ENCODE measurements around the gene ATIC. TPM values are rescaled to one million over a fixed set of nuclear protein-coding genes. Genes with fewer than 3 reads are reported as not detected.

The ATIC gene
- total RNA-seq, 4 donors from 2014 or later: 20.5 to 57.6 (median 29.8) TPM

- intact Hi-C loops (cut with DNase I; ENCODE audit: low total_unique reads): no loop called here
- no peaks in the 10 kb centered on the region for H3K4me1 ChIP-seq
- no peaks in the 10 kb centered on the region for H3K36me3 ChIP-seq
- H3K4me3 ChIP-seq: no peak overlapping the region
- DNase-seq: no peak
- no peak overlapping the region for H3K27ac ChIP-seq
- H3K27me3 ChIP-seq: no peaks in the 10 kb centered on the region
- TF ChIP-seq POLR2A (IDR thresholded peaks at IDR 0.05) (no peak), CTCF (IDR thresholded peaks at IDR 0.05) (no peak)
- H3K9me3 ChIP-seq: no peaks in the 10 kb centered on the region
Observed at GRCh38 chr2:215275824-215276223, 36.0 kb upstream of the ATIC start.

GRCh38 chr2:215277944-215278343, 33.9 kb upstream of the ATIC start:
- Histone ChIP-seq H3K9me3 (no peaks in the 10 kb centered on the region), H3K36me3 (no peaks in the 10 kb centered on the region), H3K27ac (no peak overlapping the region), H3K4me1 (no peaks in the 10 kb centered on the region), H3K4me3 (no peak overlapping the region), H3K27me3 (no peaks in the 10 kb centered on the region)
- intact Hi-C loops (cut with DNase I; ENCODE audit: low total_unique reads): no loop called here
- TF ChIP-seq CTCF (IDR thresholded peaks at IDR 0.05) (no peak), POLR2A (IDR thresholded peaks at IDR 0.05) (no peak)
- no peak for DNase-seq

DNA sequence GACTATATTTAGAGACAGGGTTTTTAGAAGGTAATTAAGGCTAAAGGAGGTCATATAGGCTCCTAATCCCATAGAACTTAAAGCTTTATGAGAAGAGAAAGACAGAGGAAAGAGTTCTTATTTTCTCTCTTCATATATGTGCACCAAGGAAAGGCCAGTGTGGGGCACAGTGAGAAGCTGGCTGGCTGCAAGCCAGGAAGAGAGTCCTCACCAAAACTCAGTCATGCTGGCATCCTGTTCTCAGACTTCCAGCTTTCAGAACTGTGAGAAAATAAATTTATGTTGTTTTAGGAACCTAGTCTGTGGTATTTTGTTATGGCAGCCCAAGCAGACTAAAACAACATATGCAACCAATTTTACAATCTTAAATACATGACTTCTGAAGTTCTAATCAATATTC, 31.5 kb upstream of the ATIC start:
- intact Hi-C loops (cut with DNase I; ENCODE audit: low total_unique reads): no loop called here
- no peaks in the 10 kb centered on the region for H3K4me1 ChIP-seq
- H3K27me3 ChIP-seq: no peaks in the 10 kb centered on the region
- no peaks in the 10 kb centered on the region for H3K9me3 ChIP-seq
- TF ChIP-seq POLR2A (IDR thresholded peaks at IDR 0.05) (no peak), CTCF (IDR thresholded peaks at IDR 0.05) (no peak)
- H3K4me3 ChIP-seq: no peak overlapping the region
- no peak for DNase-seq
- H3K27ac ChIP-seq: no peak overlapping the region
- no peaks in the 10 kb centered on the region for H3K36me3 ChIP-seq

- intact Hi-C loops (cut with DNase I; ENCODE audit: low total_unique reads): no loop called here
- no peaks in the 10 kb centered on the region for H3K9me3 ChIP-seq
- H3K4me1 ChIP-seq: no peaks in the 10 kb centered on the region
- no peak for TF ChIP-seq POLR2A (IDR thresholded peaks at IDR 0.05)
- TF ChIP-seq CTCF (IDR thresholded peaks at IDR 0.05): no peak
- H3K36me3 ChIP-seq: no peaks in the 10 kb centered on the region
- no peak overlapping the region for H3K27ac ChIP-seq
- H3K27me3 ChIP-seq: no peaks in the 10 kb centered on the region
- DNase-seq: no peak
- no peak overlapping the region for H3K4me3 ChIP-seq
Observed at GRCh38 chr2:215283221-215283620, 28.6 kb upstream of the ATIC start.

DNA sequence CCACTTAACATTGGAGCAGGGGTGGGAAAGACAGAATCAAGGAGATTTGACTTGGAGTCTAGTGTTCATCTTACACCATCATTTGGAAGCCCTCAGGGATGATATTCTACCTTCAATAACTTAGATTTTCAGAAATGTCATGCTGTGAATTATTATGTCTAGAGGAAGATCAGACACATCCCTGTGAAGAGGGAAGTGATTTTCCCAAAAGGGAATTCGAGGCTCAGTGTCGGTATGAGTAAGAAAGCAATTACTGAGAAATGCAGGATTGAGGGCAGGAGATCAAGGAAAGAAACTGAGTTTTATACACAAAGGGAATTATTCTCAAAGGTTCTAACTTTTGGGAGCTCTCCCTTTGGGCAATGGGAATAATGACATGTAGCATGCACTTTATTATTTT, 25.6 kb upstream of the ATIC start:
- no peaks in the 10 kb centered on the region for H3K4me1 ChIP-seq
- H3K9me3 ChIP-seq: no peaks in the 10 kb centered on the region
- DNase-seq: no peak
- no peak for TF ChIP-seq POLR2A (IDR thresholded peaks at IDR 0.05)
- no peak for TF ChIP-seq CTCF (IDR thresholded peaks at IDR 0.05)
- no peaks in the 10 kb centered on the region for H3K36me3 ChIP-seq
- no peak overlapping the region for H3K4me3 ChIP-seq
- intact Hi-C loops (cut with DNase I; ENCODE audit: low total_unique reads): no loop called here
- no peak overlapping the region for H3K27ac ChIP-seq
- H3K27me3 ChIP-seq: no peaks in the 10 kb centered on the region

Data from uterus (tissue), 4 donors.